Uterine smooth muscle cell (primary cell): Measurements from ENCODE around the gene KCTD18. TPM values are rescaled to one million over a fixed set of nuclear protein-coding genes. Genes with fewer than 3 reads are reported as not detected.

Experiments used
- total RNA-seq: library from RNA; depleted of rRNA; stranded (reverse); fragments of >200 nt; gene quantifications from 2 replicates; pipeline ENCODE4 v1.2.3, GENCODE V29; 2014

The KCTD18 gene
- 24.9 and 32.9 TPM in 2 replicates for total RNA-seq

GRCh38 chr2:200509612-200510433 is at the start of gene KCTD18:
Gene KCTD18 (minus strand): TSS chr2:200510068. CDS start chr2:200507016, 3,052 bp downstream.

DNA sequence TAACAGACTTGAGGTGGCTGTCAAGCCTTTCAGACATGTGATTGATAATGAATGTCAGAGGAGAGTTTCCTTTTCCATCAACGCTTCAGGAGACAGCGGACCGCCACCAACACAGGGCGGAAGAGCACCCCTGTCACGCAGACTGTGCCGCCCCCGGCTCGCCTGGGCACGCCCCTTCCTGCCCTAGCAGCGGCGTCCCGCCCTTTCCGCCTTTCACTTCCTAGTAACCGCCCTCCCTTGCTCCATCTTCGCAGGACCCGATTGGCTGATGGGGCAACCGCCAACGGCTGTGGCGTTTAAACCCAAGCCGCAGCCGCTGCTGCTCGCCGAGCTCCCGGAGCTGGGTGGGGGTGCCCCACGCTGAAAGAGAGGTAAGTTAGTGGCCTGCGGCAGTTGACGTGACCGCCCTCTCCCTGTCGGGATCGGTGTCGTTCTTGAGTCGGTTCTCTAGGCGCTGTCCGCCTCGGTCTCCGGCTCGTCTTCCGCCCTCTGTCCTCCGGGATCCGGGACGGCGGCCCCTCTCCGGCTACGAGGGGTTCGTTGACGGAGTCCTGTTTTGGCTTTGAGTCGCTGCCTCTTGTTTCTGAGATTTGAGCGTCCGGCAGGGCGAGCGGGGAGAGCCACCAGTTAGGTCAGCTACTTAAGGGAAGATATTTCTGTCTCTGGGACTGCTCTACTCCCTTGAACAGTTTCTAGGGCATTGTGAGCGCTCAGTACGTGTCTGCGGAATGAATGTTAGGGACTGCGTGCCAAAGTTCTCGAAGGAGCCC is 16.2 kb upstream of the KCTD18 start, which contains the start of gene SGO2:
Gene SGO2 (plus strand): TSS at position 326 of the 770 bp plus-strand sequence. CDS start 6,769 bp downstream, outside the sequence.

Other genes with a start within 250 kb of the KCTD18 start
- gene SPATS2L, start 203.4 kb downstream of the KCTD18 start, total RNA-seq: 88.4 and 112 TPM in 2 replicates
- 9.9 and 27.8 TPM in 2 replicates for gene SGO2, start 16.1 kb upstream of the KCTD18 start, total RNA-seq
- 56.2 and 86.3 TPM in 2 replicates for gene AOX1, start 75.9 kb upstream of the KCTD18 start, total RNA-seq